ENCODE results near the gene OR4D11.
"Not testable (repeated sequence)": the region's sequence is repeated elsewhere in the genome, so short reads cannot be mapped to it uniquely, and the experiment has no call there.

The OR4D11 gene

DNA sequence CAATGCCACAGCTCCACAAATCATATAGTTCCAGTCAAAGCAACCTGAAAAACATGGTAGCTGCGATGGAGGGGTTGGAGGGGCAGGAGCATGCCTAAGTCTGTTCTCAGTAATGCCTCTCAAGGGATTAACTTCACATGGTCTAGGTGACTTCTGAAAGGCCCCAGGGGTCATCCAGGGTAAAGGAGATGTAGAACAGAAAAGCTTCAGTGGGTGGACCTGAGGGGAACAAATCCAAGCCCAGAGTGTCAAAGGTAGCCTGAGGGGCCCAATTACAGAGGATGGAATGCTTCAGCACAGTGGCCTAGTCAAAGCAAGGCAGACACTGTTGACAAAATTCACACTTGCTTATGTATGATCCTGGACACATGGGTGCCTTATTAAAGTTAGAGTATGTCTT lies 31.3 kb downstream of the OR4D11 start:
- Histone ChIP-seq H2BK5ac (ENCODE audit: low read depth, low read length, poor library complexity, severe bottlenecking) (no peak overlapping the region), H3K23ac (ENCODE audit: low read length in 2 of 2) (no peak overlapping the region), H3K9me3 (ENCODE audit: control insufficient read depth, low read length) (no peaks in the 10 kb centered on the region), H2BK120ac (ENCODE audit: low read depth, low read length) (no peak overlapping the region), H3K79me1 (replicated peaks; ENCODE audit: low read length, poor library complexity, severe bottlenecking) (no peaks in the 10 kb centered on the region), H3K9ac (ENCODE audit: low read length) (no peak overlapping the region), H3K14ac (ENCODE audit: low read length in 2 of 2) (no peak overlapping the region), H4K8ac (ENCODE audit: low read length) (no peak overlapping the region), H2BK12ac (ENCODE audit: low read length in 2 of 2) (no peak overlapping the region), H3K4ac (ENCODE audit: low read depth in 1 of 2, low read length in 2 of 2) (no peak overlapping the region), H3K27ac (ENCODE audit: low read length, poor library complexity, severe bottlenecking) (no peak overlapping the region), H3K27me3 (ENCODE audit: control insufficient read depth in 1 of 2, insufficient read depth in 1 of 2, low read length in 2 of 2) (no peaks in the 10 kb centered on the region), H2BK15ac (ENCODE audit: low read depth, poor library complexity, severe bottlenecking) (no peak overlapping the region), H3K4me3 (ENCODE audit: insufficient read depth in 1 of 2, low read depth in 1 of 2, low read length in 2 of 2) (no peak overlapping the region), H3K18ac (ENCODE audit: low read depth in 1 of 2, low read length in 2 of 2) (no peak overlapping the region), H3K36me3 (ENCODE audit: control insufficient read depth in 1 of 2, insufficient read depth in 2 of 2, low read depth in 1 of 2, low read length in 2 of 2) (no peaks in the 10 kb centered on the region), H3K4me1 (ENCODE audit: control insufficient read depth, insufficient read depth, low read depth, low read length) (no peaks in the 10 kb centered on the region), H4K91ac (ENCODE audit: low read length) (no peak overlapping the region), H3K4me2 (ENCODE audit: low read length, poor library complexity, severe bottlenecking) (no peak overlapping the region), H2AFZ (ENCODE audit: low read depth, low read length) (no peak overlapping the region), H2AK5ac (ENCODE audit: low read length, severe bottlenecking) (no peak overlapping the region)
- WGBS, result 92% methylated on average over 1 of the region's 1 CpG
- DNase-seq, result no peak

DNA sequence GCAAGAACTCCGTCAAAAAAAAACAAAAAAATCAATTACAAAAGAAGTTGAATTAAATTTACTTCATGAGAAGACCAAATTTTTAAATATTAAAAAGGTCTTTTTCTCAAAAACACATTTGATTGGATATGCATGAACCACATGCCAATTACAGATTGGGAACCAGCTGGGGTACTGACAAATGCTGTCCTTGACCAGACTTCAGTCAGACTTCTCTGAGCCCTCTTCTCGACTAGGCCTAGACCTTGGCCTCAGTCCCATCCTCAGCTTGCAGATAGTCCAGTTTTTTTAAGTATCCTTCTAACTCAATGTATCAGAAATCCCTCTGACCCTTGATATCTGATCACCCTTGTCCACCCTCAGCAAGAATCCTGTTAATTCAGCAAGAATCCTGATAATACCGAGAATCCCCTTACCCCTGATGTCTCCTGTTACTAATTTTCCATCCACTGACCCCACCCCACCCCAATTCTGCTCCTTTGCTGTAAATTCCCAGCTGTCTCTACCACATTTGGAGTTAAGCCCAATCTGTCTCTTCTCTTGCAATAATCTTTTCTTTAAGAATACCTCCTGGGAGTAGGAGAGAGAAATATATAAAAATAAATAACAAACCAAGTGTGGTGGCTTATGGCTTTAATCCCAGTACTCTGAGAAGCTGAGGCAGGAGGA lies 38.9 kb downstream of the OR4D11 start:
- H3K4me2 ChIP-seq (ENCODE audit: low read length, poor library complexity, severe bottlenecking), result no peak overlapping the region
- 78% methylated on average over 2 of the region's 3 CpGs for WGBS
- H2BK5ac ChIP-seq (ENCODE audit: low read depth, low read length, poor library complexity, severe bottlenecking), result no peak overlapping the region
- H3K4me3 ChIP-seq (ENCODE audit: insufficient read depth in 1 of 2, low read depth in 1 of 2, low read length in 2 of 2), result no peak overlapping the region
- H3K18ac ChIP-seq (ENCODE audit: low read depth in 1 of 2, low read length in 2 of 2), result no peak overlapping the region
- no peak overlapping the region for H3K4ac ChIP-seq (ENCODE audit: low read depth in 1 of 2, low read length in 2 of 2)
- no peaks in the 10 kb centered on the region for H3K79me1 ChIP-seq (replicated peaks; ENCODE audit: low read length, poor library complexity, severe bottlenecking)
- no peak for DNase-seq
- no peak overlapping the region for H2BK15ac ChIP-seq (ENCODE audit: low read depth, poor library complexity, severe bottlenecking)
- no peak overlapping the region for H4K8ac ChIP-seq (ENCODE audit: low read length)
- H3K23ac ChIP-seq (ENCODE audit: low read length in 2 of 2), result no peak overlapping the region
- H3K9me3 ChIP-seq (ENCODE audit: control insufficient read depth, low read length), result no peaks in the 10 kb centered on the region
- no peak overlapping the region for H3K27ac ChIP-seq (ENCODE audit: low read length, poor library complexity, severe bottlenecking)
- H2BK12ac ChIP-seq (ENCODE audit: low read length in 2 of 2), result no peak overlapping the region
- H3K36me3 ChIP-seq (ENCODE audit: control insufficient read depth in 1 of 2, insufficient read depth in 2 of 2, low read depth in 1 of 2, low read length in 2 of 2), result no peaks in the 10 kb centered on the region
- H2AFZ ChIP-seq (ENCODE audit: low read depth, low read length), result no peak overlapping the region
- peaks cover 1% of the 10 kb centered on the region for H3K4me1 ChIP-seq (ENCODE audit: control insufficient read depth, insufficient read depth, low read depth, low read length)
- H4K91ac ChIP-seq (ENCODE audit: low read length), result no peak overlapping the region
- H2AK5ac ChIP-seq (ENCODE audit: low read length, severe bottlenecking), result no peak overlapping the region
- H3K9ac ChIP-seq (ENCODE audit: low read length), result no peak overlapping the region
- no peaks in the 10 kb centered on the region for H3K27me3 ChIP-seq (ENCODE audit: control insufficient read depth in 1 of 2, insufficient read depth in 1 of 2, low read length in 2 of 2)
- no peak overlapping the region for H2BK120ac ChIP-seq (ENCODE audit: low read depth, low read length)
- H3K14ac ChIP-seq (ENCODE audit: low read length in 2 of 2), result no peak overlapping the region

DNA sequence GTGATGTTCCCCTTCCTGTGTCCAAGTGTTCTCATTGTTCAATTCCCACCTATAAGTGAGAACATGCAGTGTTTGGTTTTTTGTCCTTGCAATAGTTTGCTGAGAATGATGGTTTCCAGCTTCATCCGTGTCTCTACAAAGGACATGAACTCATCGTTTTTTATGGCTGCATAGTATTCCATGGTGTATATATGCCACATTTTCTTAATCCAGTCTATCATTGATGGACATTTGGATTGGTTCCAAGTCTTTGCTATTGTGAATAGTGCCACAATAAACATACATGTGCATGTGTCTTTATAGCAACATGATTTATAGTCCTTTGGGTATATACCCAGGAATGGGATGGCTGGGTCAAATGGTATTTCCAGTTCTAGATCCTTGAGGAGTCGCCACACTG lies 40.3 kb downstream of the OR4D11 start:
- H2BK120ac ChIP-seq (ENCODE audit: low read depth, low read length); H4K8ac ChIP-seq (ENCODE audit: low read length); H2AFZ ChIP-seq (ENCODE audit: low read depth, low read length); H2BK5ac ChIP-seq (ENCODE audit: low read depth, low read length, poor library complexity, severe bottlenecking); H2AK5ac ChIP-seq (ENCODE audit: low read length, severe bottlenecking); H3K27me3 ChIP-seq (ENCODE audit: control insufficient read depth in 1 of 2, insufficient read depth in 1 of 2, low read length in 2 of 2); H3K23ac ChIP-seq (ENCODE audit: low read length in 2 of 2); DNase-seq; H3K18ac ChIP-seq (ENCODE audit: low read depth in 1 of 2, low read length in 2 of 2); H3K4me3 ChIP-seq (ENCODE audit: insufficient read depth in 1 of 2, low read depth in 1 of 2, low read length in 2 of 2); H3K27ac ChIP-seq (ENCODE audit: low read length, poor library complexity, severe bottlenecking); H4K91ac ChIP-seq (ENCODE audit: low read length); H3K9me3 ChIP-seq (ENCODE audit: control insufficient read depth, low read length); H3K9ac ChIP-seq (ENCODE audit: low read length); H3K4me2 ChIP-seq (ENCODE audit: low read length, poor library complexity, severe bottlenecking); H2BK12ac ChIP-seq (ENCODE audit: low read length in 2 of 2); H3K79me1 ChIP-seq (replicated peaks; ENCODE audit: low read length, poor library complexity, severe bottlenecking); H2BK15ac ChIP-seq (ENCODE audit: low read depth, poor library complexity, severe bottlenecking); H3K4ac ChIP-seq (ENCODE audit: low read depth in 1 of 2, low read length in 2 of 2); H3K4me1 ChIP-seq (ENCODE audit: control insufficient read depth, insufficient read depth, low read depth, low read length); H3K14ac ChIP-seq (ENCODE audit: low read length in 2 of 2); H3K36me3 ChIP-seq (ENCODE audit: control insufficient read depth in 1 of 2, insufficient read depth in 2 of 2, low read depth in 1 of 2, low read length in 2 of 2): not testable (repeated sequence)
- no CpG with 5 or more reads among the region's 3 CpGs for WGBS

DNA sequence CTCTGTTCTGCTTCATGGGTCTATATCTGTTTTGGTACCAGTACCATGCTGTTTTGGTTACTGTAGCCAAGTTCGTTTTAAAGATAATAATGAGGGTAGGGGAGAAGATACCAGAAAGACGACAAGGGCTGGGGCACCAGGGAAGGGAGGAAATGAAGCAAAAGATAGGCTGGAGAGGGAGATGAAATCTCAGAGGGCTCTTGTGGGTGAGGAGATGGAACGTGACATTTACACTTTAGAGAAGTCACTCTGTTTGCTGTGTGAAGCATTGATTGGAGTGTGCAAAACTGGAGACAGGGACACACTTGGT lies 41.4 kb downstream of the OR4D11 start:
- WGBS, result 87% methylated on average over 3 of the region's 3 CpGs
- H3K27ac ChIP-seq (ENCODE audit: low read length, poor library complexity, severe bottlenecking), result peak overlapping the region; percentile 38
- H2AFZ ChIP-seq (ENCODE audit: low read depth, low read length), result no peak overlapping the region

More for the DNA sequence above, 41.4 kb downstream of the OR4D11 start:
- Histone ChIP-seq H3K4me1 (ENCODE audit: control insufficient read depth, insufficient read depth, low read depth, low read length) (peaks cover 4% of the 10 kb centered on the region), H4K91ac (ENCODE audit: low read length) (peak overlapping the region; percentile 83), H2BK12ac (ENCODE audit: low read length in 2 of 2) (peak overlapping the region in 1 of 2 experiments; percentile 66), H3K18ac (ENCODE audit: low read depth in 1 of 2, low read length in 2 of 2) (peak overlapping the region; percentile 43 to 71), H2BK120ac (ENCODE audit: low read depth, low read length) (peak overlapping the region; percentile 49), H3K9me3 (ENCODE audit: control insufficient read depth, low read length) (no peaks in the 10 kb centered on the region), H3K36me3 (ENCODE audit: control insufficient read depth in 1 of 2, insufficient read depth in 2 of 2, low read depth in 1 of 2, low read length in 2 of 2) (no peaks in the 10 kb centered on the region), H4K8ac (ENCODE audit: low read length) (peak overlapping the region; percentile 77), H3K23ac (ENCODE audit: low read length in 2 of 2) (no peak overlapping the region), H3K4ac (ENCODE audit: low read depth in 1 of 2, low read length in 2 of 2) (peak overlapping the region in 1 of 2 experiments; percentile 35), H2BK15ac (ENCODE audit: low read depth, poor library complexity, severe bottlenecking) (no peak overlapping the region), H3K4me3 (ENCODE audit: insufficient read depth in 1 of 2, low read depth in 1 of 2, low read length in 2 of 2) (no peak overlapping the region), H3K4me2 (ENCODE audit: low read length, poor library complexity, severe bottlenecking) (no peak overlapping the region), H2AK5ac (ENCODE audit: low read length, severe bottlenecking) (peak overlapping the region; percentile 59), H2BK5ac (ENCODE audit: low read depth, low read length, poor library complexity, severe bottlenecking) (no peak overlapping the region), H3K27me3 (ENCODE audit: control insufficient read depth in 1 of 2, insufficient read depth in 1 of 2, low read length in 2 of 2) (no peaks in the 10 kb centered on the region), H3K9ac (ENCODE audit: low read length) (no peak overlapping the region), H3K79me1 (replicated peaks; ENCODE audit: low read length, poor library complexity, severe bottlenecking) (no peaks in the 10 kb centered on the region), H3K14ac (ENCODE audit: low read length in 2 of 2) (no peak overlapping the region)
- DNase-seq, result no peak

Measured in mesenchymal stem cell (in vitro differentiated cells and primary cell).